ENCODE measurements around the gene NATD1. TPM values are rescaled to one million over a fixed set of nuclear protein-coding genes. Genes with fewer than 3 reads are reported as not detected.

The NATD1 gene
- polyA plus RNA-seq, 1 of the 3 experiments (the other 2 are of a cell fraction), result 3.9 TPM

DNA sequence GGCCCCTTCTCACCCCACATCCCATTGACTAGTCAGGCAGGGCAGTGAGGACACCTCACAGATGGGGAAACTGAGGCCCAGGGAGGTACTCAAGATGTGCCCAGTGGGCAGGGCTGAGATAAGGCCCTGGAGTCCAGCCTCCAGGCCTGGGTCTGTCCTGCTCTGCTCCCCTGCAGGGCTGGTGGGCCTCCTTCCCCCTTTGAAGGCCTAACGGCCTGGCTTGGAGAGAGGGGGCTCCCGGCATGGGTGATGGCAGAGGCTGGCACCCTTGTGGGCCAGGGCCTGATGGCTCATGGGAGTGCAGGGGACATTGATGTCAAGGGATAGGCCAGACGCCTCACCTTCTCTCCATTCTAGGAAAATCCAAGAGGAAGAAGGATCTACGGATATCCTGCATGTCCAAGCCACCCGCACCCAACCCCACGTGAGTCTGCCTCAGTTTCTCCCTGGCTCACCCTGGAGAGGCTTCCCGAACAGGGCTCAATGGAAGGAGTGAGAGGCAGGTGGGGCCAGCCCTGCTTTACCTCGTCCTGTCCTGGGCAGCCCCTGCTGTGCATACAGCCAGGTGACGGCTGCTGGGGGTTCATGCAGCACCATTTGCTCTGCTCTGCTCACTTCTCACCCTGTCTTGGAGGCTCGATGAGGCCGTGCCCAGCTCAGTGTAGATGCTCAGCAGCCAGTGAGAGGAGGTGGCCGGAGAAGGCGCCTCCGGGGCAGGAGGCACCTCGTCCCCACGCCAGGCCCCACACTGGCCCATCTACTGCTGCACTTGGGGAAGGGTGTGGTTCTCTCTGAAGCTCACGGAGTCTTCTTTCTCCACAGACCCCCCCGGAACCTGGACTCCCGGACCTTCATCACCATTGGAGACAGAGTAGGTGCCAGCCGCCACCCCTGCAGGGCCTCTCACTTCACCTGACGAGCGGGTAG, 45.1 kb upstream of the NATD1 start:
- DNase-seq, result no peak
- peaks cover 3 to 28% of the 10 kb centered on the region in 2 experiments for H3K36me3 ChIP-seq (replicated peaks in 1 of 2; ENCODE audit: control insufficient read depth in 1 of 2, insufficient read depth in 2 of 2, low read length in 1 of 2)
- H3K79me2 ChIP-seq (ENCODE audit: insufficient read depth), result peaks cover 63% of the 10 kb centered on the region
- H2AFZ ChIP-seq (ENCODE audit: low read depth), result no peak overlapping the region
- WGBS (ENCODE audit: low lambda C conversion rate), result 50% methylated on average over 21 of the region's 22 CpGs
- no peaks in the 10 kb centered on the region for H3K9me2 ChIP-seq
- no peak overlapping the region for H3K9ac ChIP-seq
- CTCF ChIA-PET, result interaction anchor here (0.8 to 5.0 kb wide), 4 partner anchors 19 to 213 kb away, joined by 3 to 22 read pairs (median 4); no protein-coding TSS in a partner anchor
- peaks cover 0 to 60% of the 10 kb centered on the region in 2 experiments; a peak in 1 of 4 replicates for H3K4me1 ChIP-seq (ENCODE audit: control insufficient read depth in 1 of 2, insufficient read depth in 2 of 2, low read depth in 1 of 2, low read length in 1 of 2)
- TF ChIP-seq MXI1 (IDR thresholded peaks at IDR 0.05; ENCODE audit: low read depth, low read length), result no peak
- TF ChIP-seq NRF1 (IDR thresholded peaks at IDR 0.05; ENCODE audit: low read depth, low read length), result no peak
- TF ChIP-seq RAD21 (IDR thresholded peaks at IDR 0.05; ENCODE audit: low read length), result no peak
- TF ChIP-seq MEF2A (IDR thresholded peaks at IDR 0.05; ENCODE audit: borderline replicate concordance, low read depth), result no peak
- TF ChIP-seq TAF1 (IDR thresholded peaks at IDR 0.05; ENCODE audit: borderline replicate concordance, low read depth, low read length), result no peak
- TF ChIP-seq FOSL2 (IDR thresholded peaks at IDR 0.05; ENCODE audit: borderline replicate concordance, low read depth), result no peak
- no peak for TF ChIP-seq ELF1 (IDR thresholded peaks at IDR 0.05)
- no peak for TF ChIP-seq EP300 (IDR thresholded peaks at IDR 0.05; ENCODE audit: borderline replicate concordance in 1 of 2, low read depth in 1 of 2, low read length in 1 of 2)
- no peak for TF ChIP-seq YY1 (IDR thresholded peaks at IDR 0.05; ENCODE audit: low read depth)
- TF ChIP-seq, protein P1, sequence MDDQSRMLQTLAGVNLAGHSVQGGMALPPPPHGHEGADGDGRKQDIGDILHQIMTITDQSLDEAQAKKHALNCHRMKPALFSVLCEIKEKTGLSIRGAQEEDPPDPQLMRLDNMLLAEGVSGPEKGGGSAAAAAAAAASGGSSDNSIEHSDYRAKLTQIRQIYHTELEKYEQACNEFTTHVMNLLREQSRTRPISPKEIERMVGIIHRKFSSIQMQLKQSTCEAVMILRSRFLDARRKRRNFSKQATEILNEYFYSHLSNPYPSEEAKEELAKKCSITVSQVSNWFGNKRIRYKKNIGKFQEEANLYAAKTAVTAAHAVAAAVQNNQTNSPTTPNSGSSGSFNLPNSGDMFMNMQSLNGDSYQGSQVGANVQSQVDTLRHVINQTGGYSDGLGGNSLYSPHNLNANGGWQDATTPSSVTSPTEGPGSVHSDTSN (IDR thresholded peaks at IDR 0.05), result no peak
- no peak for TF ChIP-seq TEAD4 (IDR thresholded peaks at IDR 0.05; ENCODE audit: borderline replicate concordance, insufficient read depth)
- no peak for TF ChIP-seq RFX5 (IDR thresholded peaks at IDR 0.05; ENCODE audit: low read length)
- no peak for TF ChIP-seq RCOR1 (IDR thresholded peaks at IDR 0.05; ENCODE audit: low read length)
- TF ChIP-seq NFIC (IDR thresholded peaks at IDR 0.05; ENCODE audit: borderline replicate concordance), result no peak
- no peak for TF ChIP-seq SIN3A (IDR thresholded peaks at IDR 0.05; ENCODE audit: borderline replicate concordance, low read depth, low read length)
- no peak for TF ChIP-seq FOXJ3 (CRISPR knock-in tag; IDR thresholded peaks at IDR 0.05)
- TF ChIP-seq, protein P2, sequence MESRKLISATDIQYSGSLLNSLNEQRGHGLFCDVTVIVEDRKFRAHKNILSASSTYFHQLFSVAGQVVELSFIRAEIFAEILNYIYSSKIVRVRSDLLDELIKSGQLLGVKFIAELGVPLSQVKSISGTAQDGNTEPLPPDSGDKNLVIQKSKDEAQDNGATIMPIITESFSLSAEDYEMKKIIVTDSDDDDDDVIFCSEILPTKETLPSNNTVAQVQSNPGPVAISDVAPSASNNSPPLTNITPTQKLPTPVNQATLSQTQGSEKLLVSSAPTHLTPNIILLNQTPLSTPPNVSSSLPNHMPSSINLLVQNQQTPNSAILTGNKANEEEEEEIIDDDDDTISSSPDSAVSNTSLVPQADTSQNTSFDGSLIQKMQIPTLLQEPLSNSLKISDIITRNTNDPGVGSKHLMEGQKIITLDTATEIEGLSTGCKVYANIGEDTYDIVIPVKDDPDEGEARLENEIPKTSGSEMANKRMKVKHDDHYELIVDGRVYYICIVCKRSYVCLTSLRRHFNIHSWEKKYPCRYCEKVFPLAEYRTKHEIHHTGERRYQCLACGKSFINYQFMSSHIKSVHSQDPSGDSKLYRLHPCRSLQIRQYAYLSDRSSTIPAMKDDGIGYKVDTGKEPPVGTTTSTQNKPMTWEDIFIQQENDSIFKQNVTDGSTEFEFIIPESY (IDR thresholded peaks at IDR 0.05; ENCODE audit: borderline replicate concordance, low read depth), result no peak
- no peak overlapping the region for H3K4me3 ChIP-seq (ENCODE audit: low read depth in 2 of 2, low read length in 1 of 2)
- peaks cover 10% of the 10 kb centered on the region; the same call in 1 of the 2 replicates for H3K27me3 ChIP-seq (ENCODE audit: insufficient read depth)
- no peaks in the 10 kb centered on the region for H3K9me3 ChIP-seq
- POLR2A ChIA-PET, result no interaction called here
- H3K27ac ChIP-seq (ENCODE audit: low read depth in 2 of 2, low read length in 1 of 2), result no peak overlapping the region
- peaks cover 84% of the 10 kb centered on the region for H4K20me1 ChIP-seq (ENCODE audit: insufficient read depth)
- no peaks in the 10 kb centered on the region for H3F3A ChIP-seq (replicated peaks; ENCODE audit: insufficient read depth)
- H3K4me2 ChIP-seq, result no peak overlapping the region

Measured in SK-N-SH (cell line).